ENCODE results near the gene TMCC3.

DNA sequence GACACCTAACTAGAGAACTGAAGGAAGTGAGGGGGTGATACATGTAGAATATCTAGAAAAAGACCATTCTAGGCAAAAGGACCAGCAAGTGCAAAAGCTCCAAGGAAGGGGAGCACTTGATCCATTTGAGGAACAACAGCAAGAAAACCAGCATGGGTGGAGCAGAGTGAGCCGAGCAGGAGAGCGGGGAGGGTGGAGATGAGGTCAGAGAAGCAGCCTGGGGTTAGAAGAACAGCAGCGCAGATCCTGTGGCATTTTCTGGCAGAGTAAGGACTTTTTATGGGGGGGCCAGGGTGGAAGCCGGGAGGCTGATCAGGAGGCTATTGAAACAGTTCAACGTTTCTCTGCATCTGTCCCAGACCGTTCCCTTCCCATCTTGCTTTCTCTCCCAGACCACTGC lies 24.5 kb upstream of the TMCC3 start:
- no peak for TF ChIP-seq POLR2AphosphoS5 (IDR thresholded peaks at IDR 0.05)
- no peak for TF ChIP-seq CTCF (IDR thresholded peaks at IDR 0.05)
- TF ChIP-seq POLR2A (IDR thresholded peaks at IDR 0.05): no peak

All from prostate gland (tissue), 2 donors.